GM19351 (cell line): Measurements from ENCODE around the gene SIGLEC9.

Source experiments
- ATAC-seq: cut with Tn5 transposase; IDR thresholded peaks from one replicate; pipeline ENCODE4 v1.9.1; 2021; ENCODE audit warnings: mild to moderate bottlenecking, moderate library complexity; ENCODE audit not compliant: unreplicated experiment

The SIGLEC9 gene

GRCh38 chr19:51122112-51122981 lies 2.4 kb upstream of the SIGLEC9 start:
- no peak for ATAC-seq

GRCh38 chr19:51123381-51123800 lies 1.3 kb upstream of the SIGLEC9 start:
- no peak for ATAC-seq

GRCh38 chr19:51123802-51124201 lies 904 bp upstream of the SIGLEC9 start:
- no peak for ATAC-seq

GRCh38 chr19:51124216-51124615 lies 490 bp upstream of the SIGLEC9 start:
- no peak for ATAC-seq

GRCh38 chr19:51125421-51126075 lies 842 bp downstream of the SIGLEC9 start:
- no peak for ATAC-seq

- no peak for ATAC-seq
Observed at GRCh38 chr19:51127032-51127431, 2.3 kb downstream of the SIGLEC9 start.

- no peak for ATAC-seq
Observed at GRCh38 chr19:51127755-51128154, 3.0 kb downstream of the SIGLEC9 start.

- ATAC-seq, result no peak
Observed at GRCh38 chr19:51128227-51128626, 3.5 kb downstream of the SIGLEC9 start.

- no peak for ATAC-seq
Observed at GRCh38 chr19:51129716-51130115, 5.0 kb downstream of the SIGLEC9 start.

- ATAC-seq, result no peak
Observed at GRCh38 chr19:51131780-51132680, 7.3 kb downstream of the SIGLEC9 start.

- no peak for ATAC-seq
Observed at GRCh38 chr19:51135004-51135403, 10.3 kb downstream of the SIGLEC9 start.

- no peak for ATAC-seq
Observed at GRCh38 chr19:51135986-51136762, 11.5 kb downstream of the SIGLEC9 start.

GRCh38 chr19:51136851-51137551 lies 12.3 kb downstream of the SIGLEC9 start:
- no peak for ATAC-seq

GRCh38 chr19:51137792-51138425 lies 13.2 kb downstream of the SIGLEC9 start:
- ATAC-seq, result no peak

GRCh38 chr19:51138549-51138979 lies 13.9 kb downstream of the SIGLEC9 start:
- no peak for ATAC-seq

- no peak for ATAC-seq
Observed at GRCh38 chr19:51139299-51140014, 14.8 kb downstream of the SIGLEC9 start.

- ATAC-seq, result no peak
Observed at GRCh38 chr19:51140441-51140840, 15.7 kb downstream of the SIGLEC9 start.

GRCh38 chr19:51141181-51141580 lies 16.5 kb downstream of the SIGLEC9 start:
- ATAC-seq, result no peak

- no peak for ATAC-seq
Observed at GRCh38 chr19:51142119-51142518, 17.4 kb downstream of the SIGLEC9 start, which contains the start of gene SIGLEC7. SIGLEC7 (plus strand) TSS chr19:51142301; CDS start chr19:51142370, 69 bp downstream.
